ENCODE results near the gene PRSS38.

GRCh38 chr1:227816750-227817446 is 1.4 kb downstream of the PRSS38 start:
- TF ChIP-seq CTCF (IDR thresholded peaks at IDR 0.05) (no peak), POLR2AphosphoS5 (IDR thresholded peaks at IDR 0.05; ENCODE audit: low read depth, low read length) (no peak), SIN3A (IDR thresholded peaks at IDR 0.05; ENCODE audit: borderline replicate concordance, insufficient read depth, low read depth, low read length) (no peak), TCF7L2 (IDR thresholded peaks at IDR 0.05; ENCODE audit: low read depth, low read length) (no peak)
